ENCODE results near the gene COL5A2.

DNA sequence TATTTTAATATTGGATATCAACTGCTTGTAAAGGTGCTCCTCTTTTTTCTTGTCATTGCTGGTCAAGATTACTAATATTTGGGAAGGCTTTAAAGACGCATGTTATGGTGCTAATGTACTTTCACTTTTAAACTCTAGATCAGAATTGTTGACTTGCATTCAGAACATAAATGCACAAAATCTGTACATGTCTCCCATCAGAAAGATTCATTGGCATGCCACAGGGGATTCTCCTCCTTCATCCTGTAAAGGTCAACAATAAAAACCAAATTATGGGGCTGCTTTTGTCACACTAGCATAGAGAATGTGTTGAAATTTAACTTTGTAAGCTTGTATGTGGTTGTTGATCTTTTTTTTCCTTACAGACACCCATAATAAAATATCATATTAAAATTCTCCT, 167.2 kb downstream of the COL5A2 start:
- TF ChIP-seq EZH2 (IDR thresholded peaks at IDR 0.05; ENCODE audit: insufficient read depth, poor library complexity, severe bottlenecking) (no peak), EZH2phosphoT487 (IDR thresholded peaks at IDR 0.05; ENCODE audit: insufficient read depth, low read depth) (no peak)
